WTC11 (cell line): ENCODE measurements around the gene KRTAP5-9. TPM values are rescaled to one million over a fixed set of nuclear protein-coding genes. Genes with fewer than 3 reads are reported as not detected.

ENCODE experiments used
- ATAC-seq: fragments of 200-7000 bp; cut with Tn5 transposase; 2 replicates; pipeline ENCODE4 v1.10.0; 2021; ENCODE audit warnings: mild to moderate bottlenecking, moderate library complexity
- CTCF ChIA-PET: fragments of 300-600 bp; sonication (Branson Sonifier 250); formaldehyde crosslinking; loops from one replicate; lab custom pipeline; 2021; ENCODE audit warnings: antibody characterized with exemption; lab: Charles Lee
- POLR2A ChIA-PET: fragments of 350-600 bp; sonication (Branson Sonifier 250); formaldehyde crosslinking; loops from one replicate; lab custom pipeline; 2021; ENCODE audit warnings: antibody characterized with exemption; lab: Charles Lee
- DNase-seq: peaks from one replicate; pipeline ENCODE4 v3.0.0; 2021; ENCODE audit warnings: low spot score
- H3K27ac Mint-ChIP-seq: 2 replicates; pipeline ENCODE4 v1.8.0; 2021; ENCODE audit warnings: mixed read lengths
- H3K27me3 Mint-ChIP-seq: 2 replicates; pipeline ENCODE4 v1.8.0; 2021; ENCODE audit warnings: low read depth, mild to moderate bottlenecking, moderate library complexity, mixed read lengths
- H3K36me3 Mint-ChIP-seq: 2 replicates; pipeline ENCODE4 v1.8.0; 2021; ENCODE audit warnings: mixed read lengths
- H3K4me1 Mint-ChIP-seq: 2 replicates; pipeline ENCODE4 v1.8.0; 2022; ENCODE audit warnings: mixed read lengths
- H3K4me3 Mint-ChIP-seq: 2 replicates; pipeline ENCODE4 v1.8.0; 2021; ENCODE audit warnings: mild to moderate bottlenecking, moderate library complexity, mixed read lengths
- H3K9me3 Mint-ChIP-seq: 2 replicates; pipeline ENCODE4 v1.8.0; 2021; ENCODE audit warnings: mixed read lengths
- ATF1 ChIP-seq: sonication (generic); formaldehyde crosslinking; IDR thresholded peaks from 2 replicates; pipeline ENCODE4 v1.8.1; 2023; ENCODE audit warnings: mild to moderate bottlenecking, moderate library complexity, missing genetic modification reagents
- CREB1 ChIP-seq: sonication (generic); formaldehyde crosslinking; IDR thresholded peaks from 2 replicates; pipeline ENCODE4 v1.8.0; 2023; ENCODE audit warnings: mild to moderate bottlenecking, missing genetic modification reagents
- E2F1 ChIP-seq: sonication (generic); formaldehyde crosslinking; IDR thresholded peaks from 2 replicates; pipeline ENCODE4 v1.8.0; 2022; ENCODE audit warnings: mild to moderate bottlenecking, missing genetic modification reagents
- FOXK1 ChIP-seq: sonication (generic); formaldehyde crosslinking; IDR thresholded peaks from 2 replicates; pipeline ENCODE4 v1.8.0; 2022; ENCODE audit warnings: mild to moderate bottlenecking, moderate library complexity, missing genetic modification reagents
- GRHL2 ChIP-seq: fragments of 250-450 bp; sonication (Bioruptor Pico); IDR thresholded peaks from 2 replicates; pipeline ENCODE4 v1.8.0; 2022; ENCODE audit warnings: mild to moderate bottlenecking, moderate library complexity; ENCODE audit not compliant: insufficient replicate concordance, severe bottlenecking
- GTF2I ChIP-seq: fragments of 250-450 bp; sonication (Bioruptor Pico); conservative IDR thresholded peaks from 2 replicates; pipeline ENCODE4 v1.4.0; 2021; ENCODE audit warnings: mild to moderate bottlenecking
- IRF2 ChIP-seq: sonication (generic); formaldehyde crosslinking; IDR thresholded peaks from 2 replicates; pipeline ENCODE4 v1.8.0; 2022; ENCODE audit warnings: low read depth, missing genetic modification reagents, borderline replicate concordance
- JAZF1 ChIP-seq: fragments of 250-450 bp; sonication (Bioruptor Pico); IDR thresholded peaks from 2 replicates; pipeline ENCODE4 v1.9.0; 2021; ENCODE audit warnings: moderate library complexity, mild to moderate bottlenecking, inconsistent platforms
- MXD4 ChIP-seq: fragments of 250-450 bp; sonication (Bioruptor Pico); IDR thresholded peaks from 2 replicates; pipeline ENCODE4 v1.8.0; 2021; ENCODE audit warnings: mild to moderate bottlenecking, moderate library complexity, borderline replicate concordance
- OVOL2 ChIP-seq: fragments of 250-450 bp; sonication (Bioruptor Pico); IDR thresholded peaks from 2 replicates; pipeline ENCODE4 v1.9.0; 2021; ENCODE audit warnings: mild to moderate bottlenecking, borderline replicate concordance
- RELA ChIP-seq: sonication (generic); formaldehyde crosslinking; IDR thresholded peaks from 2 replicates; pipeline ENCODE4 v1.8.1; 2022; ENCODE audit warnings: missing genetic modification reagents, mild to moderate bottlenecking, borderline replicate concordance
- STAT6 ChIP-seq: sonication (generic); formaldehyde crosslinking; conservative IDR thresholded peaks from 2 replicates; pipeline ENCODE4 v1.8.1; 2023; ENCODE audit warnings: mild to moderate bottlenecking, low read depth, missing genetic modification reagents, moderate library complexity
- TEAD4 ChIP-seq: sonication (generic); formaldehyde crosslinking; IDR thresholded peaks from 2 replicates; pipeline ENCODE4 v1.8.0; 2022; ENCODE audit warnings: mild to moderate bottlenecking, missing genetic modification reagents
- ZBTB43 ChIP-seq: sonication (generic); formaldehyde crosslinking; IDR thresholded peaks from 2 replicates; pipeline ENCODE4 v1.8.1; 2023; ENCODE audit warnings: mild to moderate bottlenecking, missing genetic modification reagents
- ZNF121 ChIP-seq: sonication (generic); formaldehyde crosslinking; IDR thresholded peaks from 2 replicates; pipeline ENCODE4 v1.8.0; 2023; ENCODE audit warnings: missing genetic modification reagents
- ZNF138 ChIP-seq: sonication (generic); formaldehyde crosslinking; conservative IDR thresholded peaks from 2 replicates; pipeline ENCODE4 v1.8.1; 2022; ENCODE audit warnings: mild to moderate bottlenecking, moderate library complexity, missing genetic modification reagents
- ZNF219 ChIP-seq: sonication (generic); formaldehyde crosslinking; IDR thresholded peaks from 2 replicates; pipeline ENCODE4 v1.8.0; 2023; ENCODE audit warnings: missing genetic modification reagents, mild to moderate bottlenecking, borderline replicate concordance
- ZNF423 ChIP-seq: fragments of 250-450 bp; sonication (Bioruptor Pico); IDR thresholded peaks from 2 replicates; pipeline ENCODE4 v2.1.2; 2022; ENCODE audit warnings: mild to moderate bottlenecking, moderate library complexity
- ZNF425 ChIP-seq: fragments of 250-450 bp; sonication (Bioruptor Pico); conservative IDR thresholded peaks from 2 replicates; pipeline ENCODE4 v1.9.0; 2021; ENCODE audit warnings: mild to moderate bottlenecking
- total RNA-seq: library from RNA; stranded (reverse); gene quantifications from 3 replicates; pipeline ENCODE4 v1.2.3, GENCODE V29; 2021
- TF ChIP-seq, protein P1 (sequence below): fragments of 250-450 bp; sonication (Bioruptor Pico); IDR thresholded peaks from 2 replicates; pipeline ENCODE4 v2.1.2; 2022; ENCODE audit warnings: mild to moderate bottlenecking, moderate library complexity
- TF ChIP-seq, protein P2 (sequence below): sonication (generic); formaldehyde crosslinking; IDR thresholded peaks from 2 replicates; pipeline ENCODE4 v1.8.1; 2022; ENCODE audit warnings: mild to moderate bottlenecking, missing genetic modification reagents, moderate library complexity, borderline replicate concordance
- TF ChIP-seq, protein P3 (sequence below): sonication (generic); formaldehyde crosslinking; IDR thresholded peaks from 2 replicates; pipeline ENCODE4 v1.8.1; 2022; ENCODE audit warnings: low read depth, missing genetic modification reagents, borderline replicate concordance

The KRTAP5-9 gene
- total RNA-seq, 1 experiment from 2014 or later, result not detected

GRCh38 chr11:71565263-71565662 lies 17.0 kb downstream of the KRTAP5-9 start, which contains the start of gene KRTAP5-10:
Gene KRTAP5-10 (plus strand): TSS chr11:71565563. CDS start chr11:71565588, 25 bp downstream.
- H3K36me3 Mint-ChIP-seq, result no peaks in the 10 kb centered on the region
- ATAC-seq, result no peak
- peaks cover 31% of the 10 kb centered on the region for H3K4me1 Mint-ChIP-seq
- POLR2A ChIA-PET, result interaction anchor here (0.6 to 0.8 kb wide), 2 partner anchors 16 to 626 kb away, joined by 3 to 4 read pairs; no protein-coding TSS in a partner anchor
- H3K9me3 Mint-ChIP-seq, result peaks cover 15% of the 10 kb centered on the region
- H3K27ac Mint-ChIP-seq, result no peak within 1 kb of the TSS
- H3K27me3 Mint-ChIP-seq, result peaks cover 12% of the 10 kb centered on the region
- DNase-seq, result no peak
- H3K4me3 Mint-ChIP-seq, result no peak within 1 kb of the TSS
- CTCF ChIA-PET, result interaction anchor here (6.3 kb wide), 1 partner anchor 15 kb away, joined by 41 read pairs; no protein-coding TSS in a partner anchor
- TF ChIP-seq IRF2 (CRISPR knock-in tag) (no peak), ZNF423 (CRISPR knock-in tag) (no peak), TEAD4 (CRISPR knock-in tag) (no peak), ZNF121 (CRISPR knock-in tag) (no peak), JAZF1 (no peak), ZBTB43 (CRISPR knock-in tag) (no peak), GTF2I (CRISPR knock-in tag) (no peak)
- TF ChIP-seq, protein P1, sequence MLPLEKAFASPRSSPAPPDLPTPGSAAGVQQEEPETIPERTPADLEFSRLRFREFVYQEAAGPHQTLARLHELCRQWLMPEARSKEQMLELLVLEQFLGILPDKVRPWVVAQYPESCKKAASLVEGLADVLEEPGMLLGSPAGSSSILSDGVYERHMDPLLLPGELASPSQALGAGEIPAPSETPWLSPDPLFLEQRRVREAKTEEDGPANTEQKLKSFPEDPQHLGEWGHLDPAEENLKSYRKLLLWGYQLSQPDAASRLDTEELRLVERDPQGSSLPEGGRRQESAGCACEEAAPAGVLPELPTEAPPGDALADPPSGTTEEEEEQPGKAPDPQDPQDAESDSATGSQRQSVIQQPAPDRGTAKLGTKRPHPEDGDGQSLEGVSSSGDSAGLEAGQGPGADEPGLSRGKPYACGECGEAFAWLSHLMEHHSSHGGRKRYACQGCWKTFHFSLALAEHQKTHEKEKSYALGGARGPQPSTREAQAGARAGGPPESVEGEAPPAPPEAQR (CRISPR knock-in tag), result no peak
- TF ChIP-seq, protein P2, sequence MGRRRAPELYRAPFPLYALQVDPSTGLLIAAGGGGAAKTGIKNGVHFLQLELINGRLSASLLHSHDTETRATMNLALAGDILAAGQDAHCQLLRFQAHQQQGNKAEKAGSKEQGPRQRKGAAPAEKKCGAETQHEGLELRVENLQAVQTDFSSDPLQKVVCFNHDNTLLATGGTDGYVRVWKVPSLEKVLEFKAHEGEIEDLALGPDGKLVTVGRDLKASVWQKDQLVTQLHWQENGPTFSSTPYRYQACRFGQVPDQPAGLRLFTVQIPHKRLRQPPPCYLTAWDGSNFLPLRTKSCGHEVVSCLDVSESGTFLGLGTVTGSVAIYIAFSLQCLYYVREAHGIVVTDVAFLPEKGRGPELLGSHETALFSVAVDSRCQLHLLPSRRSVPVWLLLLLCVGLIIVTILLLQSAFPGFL (CRISPR knock-in tag), result no peak
- TF ChIP-seq, protein P3, sequence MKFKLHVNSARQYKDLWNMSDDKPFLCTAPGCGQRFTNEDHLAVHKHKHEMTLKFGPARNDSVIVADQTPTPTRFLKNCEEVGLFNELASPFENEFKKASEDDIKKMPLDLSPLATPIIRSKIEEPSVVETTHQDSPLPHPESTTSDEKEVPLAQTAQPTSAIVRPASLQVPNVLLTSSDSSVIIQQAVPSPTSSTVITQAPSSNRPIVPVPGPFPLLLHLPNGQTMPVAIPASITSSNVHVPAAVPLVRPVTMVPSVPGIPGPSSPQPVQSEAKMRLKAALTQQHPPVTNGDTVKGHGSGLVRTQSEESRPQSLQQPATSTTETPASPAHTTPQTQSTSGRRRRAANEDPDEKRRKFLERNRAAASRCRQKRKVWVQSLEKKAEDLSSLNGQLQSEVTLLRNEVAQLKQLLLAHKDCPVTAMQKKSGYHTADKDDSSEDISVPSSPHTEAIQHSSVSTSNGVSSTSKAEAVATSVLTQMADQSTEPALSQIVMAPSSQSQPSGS (CRISPR knock-in tag), result no peak
- TF ChIP-seq, all 79 proteins: peak for 0

DNA sequence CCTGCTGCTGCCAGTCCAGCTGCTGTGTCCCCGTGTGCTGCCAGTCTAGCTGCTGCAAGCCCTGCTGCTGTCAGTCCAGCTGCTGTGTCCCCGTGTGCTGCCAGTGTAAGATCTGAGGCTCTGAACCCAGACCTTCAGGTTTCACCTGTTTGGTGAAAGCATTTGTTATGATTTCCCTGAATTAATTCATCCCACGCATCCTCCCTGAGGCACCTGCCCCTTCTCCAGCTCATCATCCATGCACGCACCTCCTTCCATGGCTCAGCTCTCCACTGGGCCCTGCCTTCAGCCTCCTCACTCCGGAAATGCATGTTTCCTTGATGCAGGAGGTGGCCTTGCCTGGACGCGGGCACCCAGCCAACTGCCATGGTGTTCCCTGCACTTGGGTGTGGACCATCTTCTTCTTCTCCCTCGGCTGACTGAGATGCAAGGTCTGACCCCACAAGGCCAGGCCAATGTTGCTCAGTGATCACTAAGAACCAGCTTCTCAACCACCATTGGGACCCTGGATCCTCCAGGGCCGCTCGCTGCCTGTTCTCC lies 17.9 kb downstream of the KRTAP5-9 start:
- Mint-ChIP-seq H3K36me3 (no peaks in the 10 kb centered on the region), H3K4me1 (peaks cover 36% of the 10 kb centered on the region), H3K27me3 (peaks cover 5% of the 10 kb centered on the region), H3K9me3 (peaks cover 6% of the 10 kb centered on the region; the same call in 1 of the 2 replicates), H3K27ac (no peak overlapping the region), H3K4me3 (no peak overlapping the region)
- DNase-seq (no peak), ATAC-seq (no peak)
- CTCF ChIA-PET, result interaction anchor here (6.3 kb wide), 1 partner anchor 14 kb away, joined by 41 read pairs; no protein-coding TSS in a partner anchor
- POLR2A ChIA-PET, result no interaction called here
- TF ChIP-seq ZNF138 (CRISPR knock-in tag) (no peak), STAT6 (CRISPR knock-in tag) (no peak), OVOL2 (CRISPR knock-in tag) (no peak), GRHL2 (CRISPR knock-in tag) (no peak), FOXK1 (CRISPR knock-in tag) (no peak), E2F1 (no peak), ZNF219 (CRISPR knock-in tag) (no peak), ATF1 (CRISPR knock-in tag) (no peak), RELA (CRISPR knock-in tag) (no peak), CREB1 (CRISPR knock-in tag) (no peak), MXD4 (CRISPR knock-in tag) (no peak), ZNF425 (CRISPR knock-in tag) (no peak)
